ENCODE results near the gene SKAP1. TPM values are rescaled to one million over a fixed set of nuclear protein-coding genes. Genes with fewer than 3 reads are reported as not detected.

The SKAP1 gene
- total RNA-seq, 1 donor from 2014 or later: not detected

DNA sequence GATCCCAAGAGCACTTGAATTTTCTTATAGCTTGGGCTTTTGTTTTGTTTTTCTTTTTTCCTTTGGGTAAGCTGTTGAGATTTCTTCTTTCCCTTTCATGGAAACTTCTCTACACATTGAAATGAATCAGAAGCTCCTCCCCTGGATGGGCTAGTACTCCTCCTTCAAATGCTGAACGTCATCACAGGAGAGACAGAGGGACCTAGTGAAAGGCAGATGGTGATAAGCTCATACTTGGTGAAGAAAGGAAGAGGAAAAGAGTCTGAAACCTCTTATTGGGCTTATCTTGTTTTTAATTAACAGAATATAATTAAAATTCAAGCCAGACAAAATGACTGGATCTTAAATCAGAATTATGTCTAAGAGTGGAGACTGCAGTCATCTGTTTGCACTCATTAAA, 175.1 kb downstream of the SKAP1 start:
- H3K4me3 Mint-ChIP-seq (ENCODE audit: unreplicated experiment): no peak overlapping the region
- TF ChIP-seq EZH2 (IDR thresholded peaks at IDR 0.05; ENCODE audit: insufficient read depth, low read length): no peak
- TF ChIP-seq, protein P1, sequence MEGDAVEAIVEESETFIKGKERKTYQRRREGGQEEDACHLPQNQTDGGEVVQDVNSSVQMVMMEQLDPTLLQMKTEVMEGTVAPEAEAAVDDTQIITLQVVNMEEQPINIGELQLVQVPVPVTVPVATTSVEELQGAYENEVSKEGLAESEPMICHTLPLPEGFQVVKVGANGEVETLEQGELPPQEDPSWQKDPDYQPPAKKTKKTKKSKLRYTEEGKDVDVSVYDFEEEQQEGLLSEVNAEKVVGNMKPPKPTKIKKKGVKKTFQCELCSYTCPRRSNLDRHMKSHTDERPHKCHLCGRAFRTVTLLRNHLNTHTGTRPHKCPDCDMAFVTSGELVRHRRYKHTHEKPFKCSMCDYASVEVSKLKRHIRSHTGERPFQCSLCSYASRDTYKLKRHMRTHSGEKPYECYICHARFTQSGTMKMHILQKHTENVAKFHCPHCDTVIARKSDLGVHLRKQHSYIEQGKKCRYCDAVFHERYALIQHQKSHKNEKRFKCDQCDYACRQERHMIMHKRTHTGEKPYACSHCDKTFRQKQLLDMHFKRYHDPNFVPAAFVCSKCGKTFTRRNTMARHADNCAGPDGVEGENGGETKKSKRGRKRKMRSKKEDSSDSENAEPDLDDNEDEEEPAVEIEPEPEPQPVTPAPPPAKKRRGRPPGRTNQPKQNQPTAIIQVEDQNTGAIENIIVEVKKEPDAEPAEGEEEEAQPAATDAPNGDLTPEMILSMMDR (IDR thresholded peaks at IDR 0.05; ENCODE audit: insufficient read depth, low read depth, low read length): no peak
- no peak for DNase-seq (ENCODE audit: low read depth)

DNA sequence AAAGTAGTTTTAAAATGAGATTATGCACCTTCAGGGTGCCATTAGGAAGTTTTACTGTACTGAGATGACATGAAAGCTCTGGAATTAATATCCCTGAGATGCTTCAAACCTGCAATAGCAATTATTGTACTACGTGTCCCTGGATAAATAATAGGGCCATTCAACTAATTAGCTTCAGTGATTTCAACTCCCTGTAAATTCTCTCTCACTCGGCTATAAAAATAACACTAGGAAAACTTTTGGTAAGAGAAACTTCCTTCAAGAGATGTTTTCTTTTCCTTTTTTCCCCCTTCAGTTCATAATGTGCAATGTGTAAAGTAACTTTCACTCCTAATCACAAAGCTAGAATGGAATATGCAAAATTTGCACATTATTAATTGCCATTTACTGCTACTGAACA, 176.0 kb downstream of the SKAP1 start:
- Histone ChIP-seq H3K79me2 (ENCODE audit: insufficient read depth, low read length) (no peaks in the 10 kb centered on the region), H3K4me3 (ENCODE audit: insufficient read depth, low read depth, low read length) (no peak overlapping the region), H2AFZ (ENCODE audit: low read depth, low read length) (no peak overlapping the region), H3K27me3 (ENCODE audit: insufficient read depth, low read length) (peaks cover 6% of the 10 kb centered on the region), H3K27ac (ENCODE audit: low read depth, low read length) (no peak overlapping the region), H4K20me1 (ENCODE audit: insufficient read depth, low read length) (no peaks in the 10 kb centered on the region), H3K9ac (ENCODE audit: low read length) (no peak overlapping the region), H3K36me3 (ENCODE audit: insufficient read depth, low read length) (no peaks in the 10 kb centered on the region), H3K9me3 (ENCODE audit: insufficient read depth, low read depth, low read length) (no peaks in the 10 kb centered on the region), H3K4me2 (ENCODE audit: low read length) (no peak overlapping the region), H3K4me1 (ENCODE audit: insufficient read depth, low read length) (no peaks in the 10 kb centered on the region)
- Mint-ChIP-seq H3K4me1 (ENCODE audit: low read depth, unreplicated experiment) (no peaks in the 10 kb centered on the region), H3K4me3 (ENCODE audit: unreplicated experiment) (no peak overlapping the region), H3K27me3 (ENCODE audit: low read depth, unreplicated experiment) (peaks cover 22% of the 10 kb centered on the region), H3K36me3 (ENCODE audit: low read depth, unreplicated experiment) (no peaks in the 10 kb centered on the region), H3K27ac (ENCODE audit: unreplicated experiment) (no peak overlapping the region), H3K9me3 (ENCODE audit: unreplicated experiment) (no peaks in the 10 kb centered on the region)
- DNase-seq (ENCODE audit: low read depth) (no peak), FAIRE-seq (no peak)
- TF ChIP-seq, protein P1 (IDR thresholded peaks at IDR 0.05; ENCODE audit: insufficient read depth, low read depth, low read length): no peak
- TF ChIP-seq EZH2 (IDR thresholded peaks at IDR 0.05; ENCODE audit: insufficient read depth, low read length): no peak

More for the DNA sequence above, 175.1 kb downstream of the SKAP1 start:
- no peaks in the 10 kb centered on the region for H3K9me3 ChIP-seq (ENCODE audit: insufficient read depth, low read depth, low read length)
- no peak overlapping the region for H2AFZ ChIP-seq (ENCODE audit: low read depth, low read length)
- no peak overlapping the region for H3K4me2 ChIP-seq (ENCODE audit: low read length)
- no peaks in the 10 kb centered on the region for H3K4me1 Mint-ChIP-seq (ENCODE audit: low read depth, unreplicated experiment)
- H3K4me3 ChIP-seq (ENCODE audit: insufficient read depth, low read depth, low read length): no peak overlapping the region
- H3K9ac ChIP-seq (ENCODE audit: low read length): no peak overlapping the region
- FAIRE-seq: no peak
- no peaks in the 10 kb centered on the region for H4K20me1 ChIP-seq (ENCODE audit: insufficient read depth, low read length)
- H3K27me3 Mint-ChIP-seq (ENCODE audit: low read depth, unreplicated experiment): peaks cover 22% of the 10 kb centered on the region
- no peaks in the 10 kb centered on the region for H3K9me3 Mint-ChIP-seq (ENCODE audit: unreplicated experiment)
- no peak overlapping the region for H3K27ac ChIP-seq (ENCODE audit: low read depth, low read length)
- H3K79me2 ChIP-seq (ENCODE audit: insufficient read depth, low read length): no peaks in the 10 kb centered on the region
- peaks cover 6% of the 10 kb centered on the region for H3K27me3 ChIP-seq (ENCODE audit: insufficient read depth, low read length)
- H3K27ac Mint-ChIP-seq (ENCODE audit: unreplicated experiment): no peak overlapping the region
- H3K4me1 ChIP-seq (ENCODE audit: insufficient read depth, low read length): no peaks in the 10 kb centered on the region
- H3K36me3 ChIP-seq (ENCODE audit: insufficient read depth, low read length): no peaks in the 10 kb centered on the region
- H3K36me3 Mint-ChIP-seq (ENCODE audit: low read depth, unreplicated experiment): no peaks in the 10 kb centered on the region

DNA sequence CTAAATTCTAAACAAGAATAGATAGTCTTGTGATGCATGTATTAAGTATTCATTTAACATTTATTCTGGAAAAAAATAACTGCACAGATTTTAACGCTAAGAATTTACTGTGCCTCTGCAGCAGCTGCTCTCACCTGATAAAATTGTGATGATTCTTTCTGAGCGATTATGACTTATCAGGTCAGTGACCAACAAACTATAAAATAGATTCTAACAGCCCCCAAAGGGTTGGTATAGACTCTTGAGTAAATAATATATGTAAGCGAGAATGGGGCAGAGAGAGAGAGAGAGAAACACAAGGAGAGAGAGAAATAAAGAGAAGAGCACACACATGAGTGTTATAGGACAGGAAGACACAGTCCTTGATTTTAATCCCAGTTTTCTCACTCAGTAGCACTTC, 178.1 kb downstream of the SKAP1 start:
- Histone ChIP-seq H3K79me2 (ENCODE audit: insufficient read depth, low read length) (no peaks in the 10 kb centered on the region), H3K4me3 (ENCODE audit: insufficient read depth, low read depth, low read length) (no peak overlapping the region), H2AFZ (ENCODE audit: low read depth, low read length) (no peak overlapping the region), H3K27ac (ENCODE audit: low read depth, low read length) (no peak overlapping the region), H3K9ac (ENCODE audit: low read length) (no peak overlapping the region), H3K4me2 (ENCODE audit: low read length) (no peak overlapping the region), H3K4me1 (ENCODE audit: insufficient read depth, low read length) (no peaks in the 10 kb centered on the region), H3K36me3 (ENCODE audit: insufficient read depth, low read length) (no peaks in the 10 kb centered on the region), H4K20me1 (ENCODE audit: insufficient read depth, low read length) (no peaks in the 10 kb centered on the region), H3K27me3 (ENCODE audit: insufficient read depth, low read length) (no peaks in the 10 kb centered on the region), H3K9me3 (ENCODE audit: insufficient read depth, low read depth, low read length) (no peaks in the 10 kb centered on the region)
- H3K9me3 Mint-ChIP-seq (ENCODE audit: unreplicated experiment): no peaks in the 10 kb centered on the region
- H3K4me3 Mint-ChIP-seq (ENCODE audit: unreplicated experiment): no peak overlapping the region
- FAIRE-seq: no peak
- no peak for DNase-seq (ENCODE audit: low read depth)
- H3K27ac Mint-ChIP-seq (ENCODE audit: unreplicated experiment): no peak overlapping the region
- TF ChIP-seq, protein P1 (IDR thresholded peaks at IDR 0.05; ENCODE audit: insufficient read depth, low read depth, low read length): no peak
- no peak for TF ChIP-seq EZH2 (IDR thresholded peaks at IDR 0.05; ENCODE audit: insufficient read depth, low read length)
- H3K36me3 Mint-ChIP-seq (ENCODE audit: low read depth, unreplicated experiment): no peaks in the 10 kb centered on the region
- H3K27me3 Mint-ChIP-seq (ENCODE audit: low read depth, unreplicated experiment): peaks cover 22% of the 10 kb centered on the region
- peaks cover 2% of the 10 kb centered on the region for H3K4me1 Mint-ChIP-seq (ENCODE audit: low read depth, unreplicated experiment)
